Measurements from ENCODE around the gene CALCOCO1.
"Not testable (repeated sequence)": the region's sequence is repeated elsewhere in the genome, so short reads cannot be mapped to it uniquely, and the experiment has no call there.

Gene CALCOCO1
- 54.1 to 104 (median 102) reads per million in 4 donors for total RNA-seq

DNA sequence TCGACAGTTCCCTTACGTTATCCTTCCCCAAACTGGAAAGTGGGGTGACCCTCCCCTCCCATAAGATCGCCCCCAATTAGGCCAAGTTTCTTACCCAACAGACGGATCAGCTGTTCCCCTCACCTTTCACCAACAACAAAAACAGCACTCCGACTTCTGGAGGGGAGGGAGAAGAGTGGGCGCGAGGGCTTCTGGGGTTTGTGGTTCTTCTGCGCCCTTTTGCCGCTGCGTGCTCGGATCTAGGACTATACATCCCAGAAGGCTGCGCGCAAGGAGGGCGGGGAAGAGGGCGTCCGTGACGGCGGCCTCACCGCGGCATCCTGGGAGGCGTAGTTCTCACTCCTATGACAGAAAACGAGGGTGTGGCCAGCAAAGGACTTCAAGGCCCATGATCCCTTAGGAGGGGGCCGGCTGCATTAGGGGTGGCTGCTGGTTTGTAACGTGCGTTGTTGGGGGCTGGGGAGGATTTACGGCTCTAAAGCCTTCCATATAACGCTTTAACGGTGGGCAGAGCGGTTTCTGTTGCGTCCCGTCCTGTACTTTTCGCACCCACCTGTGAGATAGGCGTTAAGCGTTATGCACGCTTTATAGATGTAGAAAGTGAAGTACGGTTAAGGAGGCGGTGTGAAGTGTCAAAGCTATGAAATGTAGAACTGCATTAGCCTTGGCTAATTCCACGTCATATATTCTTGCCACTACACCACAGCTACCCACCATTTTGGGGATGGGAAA is at the start of gene CALCOCO1:
Gene CALCOCO1, minus strand, starts transcription at position 143 of the 732 bp plus-strand sequence. CDS start 2,210 bp downstream, outside the sequence.
- peak; percentile 90 to 99 (median 95) for DNase-seq

DNA sequence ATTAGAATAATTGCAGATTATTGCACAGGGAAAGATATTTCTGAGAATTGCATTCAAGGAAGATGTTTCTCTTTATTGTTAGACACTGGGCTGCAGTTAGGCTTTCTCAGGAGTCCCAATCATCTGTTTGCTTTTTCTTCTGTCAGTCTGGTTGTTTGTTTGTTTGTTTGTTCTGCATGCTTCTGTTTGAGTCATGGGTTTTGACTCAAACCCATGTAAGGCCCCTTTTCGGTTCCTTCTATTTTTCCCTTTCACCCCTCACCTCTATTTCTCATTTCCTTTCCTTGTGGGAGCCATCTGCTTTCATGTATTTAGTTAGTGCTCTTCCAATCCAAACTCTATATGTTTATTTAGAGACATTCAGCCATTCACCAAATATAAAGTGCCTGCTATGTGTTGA is 49.6 kb upstream of the CALCOCO1 start:
- no peak for DNase-seq

DNA sequence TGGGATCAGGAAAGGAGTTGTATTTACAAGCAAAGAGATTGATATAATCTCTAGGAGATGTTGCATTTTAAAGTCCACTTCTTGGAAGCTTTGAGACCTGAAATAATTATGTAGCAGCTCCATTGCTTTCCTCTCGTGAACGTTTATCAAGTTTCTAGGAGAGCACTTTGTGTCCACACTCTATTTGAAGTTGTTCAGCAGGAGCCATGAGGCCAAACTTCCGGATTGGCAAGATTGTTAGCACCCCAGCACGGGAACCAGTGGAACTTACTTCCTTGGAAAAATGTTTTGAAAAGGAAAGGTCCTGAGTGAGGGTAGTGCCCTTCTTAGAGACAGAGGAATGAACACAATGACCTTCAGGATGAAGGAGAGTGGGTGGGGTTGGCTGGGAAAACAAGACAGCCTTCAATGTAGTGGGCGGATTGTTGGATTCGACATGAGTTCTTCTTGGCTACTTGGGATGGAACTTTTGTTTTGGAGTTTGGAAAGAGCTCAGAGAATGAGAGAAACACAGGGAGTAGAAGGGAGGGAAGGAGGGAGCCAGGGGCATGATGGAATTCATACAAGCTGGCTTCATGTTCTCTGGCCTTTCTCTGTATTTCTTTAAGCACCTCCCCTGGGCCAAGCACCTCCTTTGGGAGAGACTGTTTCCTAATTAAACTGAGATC is 48.4 kb upstream of the CALCOCO1 start:
- DNase-seq, result no peak

DNA sequence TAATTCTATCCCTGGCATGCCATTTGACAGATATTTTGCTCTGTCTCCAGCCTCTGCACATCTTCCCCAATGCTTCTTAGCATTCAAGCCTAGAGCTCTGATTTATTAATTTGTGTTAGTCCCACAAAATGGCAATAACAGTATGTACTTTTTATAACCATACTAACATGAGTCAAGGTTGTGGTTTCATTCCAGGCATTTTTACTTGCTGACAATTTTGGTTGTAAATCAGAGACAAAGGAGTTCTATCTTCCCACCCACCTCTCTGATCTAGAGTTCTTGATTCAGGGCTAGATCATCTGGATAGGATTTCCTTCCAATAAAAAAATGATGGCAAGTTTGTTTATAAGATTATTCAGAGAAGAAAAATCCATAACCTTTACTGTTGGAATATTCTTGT is 43.0 kb upstream of the CALCOCO1 start:
- no peak for DNase-seq

DNA sequence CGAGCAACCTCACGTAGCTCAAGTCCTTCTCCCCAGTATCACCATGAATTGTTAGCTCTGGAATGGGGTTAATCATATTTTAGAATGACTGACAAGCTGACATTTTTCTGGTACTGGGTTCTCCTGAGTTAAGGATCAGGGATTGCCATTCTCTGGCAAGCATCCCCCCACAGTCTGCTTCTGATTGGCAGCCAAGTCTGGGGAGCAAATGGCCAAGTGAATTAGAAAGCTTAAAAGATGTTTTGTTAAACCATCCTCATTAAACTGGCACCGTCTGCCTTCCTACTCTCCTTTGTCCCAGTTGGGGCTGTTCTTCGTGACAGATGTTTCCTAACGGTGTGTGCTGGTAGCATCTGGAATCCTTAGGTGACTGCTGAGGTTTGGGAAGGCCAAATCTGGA is 41.7 kb upstream of the CALCOCO1 start:
- no peak for DNase-seq

DNA sequence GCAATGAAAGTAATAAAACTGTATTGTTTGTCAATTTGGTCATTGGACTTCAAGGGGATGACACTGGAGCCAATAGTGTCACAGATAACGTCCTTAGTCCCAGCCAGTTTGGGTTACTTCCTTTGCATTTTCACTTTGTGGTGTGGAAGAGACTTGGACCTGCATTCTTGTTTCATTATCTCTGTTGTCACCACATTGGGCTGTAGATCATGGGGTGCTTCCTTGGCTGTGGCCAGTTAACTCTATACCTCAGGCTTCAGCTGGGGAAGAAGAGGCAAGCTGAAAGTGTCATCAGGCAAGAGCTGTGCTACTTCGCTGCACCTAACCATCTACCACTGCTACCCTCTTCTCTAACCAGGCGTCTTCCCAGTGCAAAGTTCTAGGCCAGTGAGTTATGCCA is 39.6 kb upstream of the CALCOCO1 start:
- no peak for DNase-seq

DNA sequence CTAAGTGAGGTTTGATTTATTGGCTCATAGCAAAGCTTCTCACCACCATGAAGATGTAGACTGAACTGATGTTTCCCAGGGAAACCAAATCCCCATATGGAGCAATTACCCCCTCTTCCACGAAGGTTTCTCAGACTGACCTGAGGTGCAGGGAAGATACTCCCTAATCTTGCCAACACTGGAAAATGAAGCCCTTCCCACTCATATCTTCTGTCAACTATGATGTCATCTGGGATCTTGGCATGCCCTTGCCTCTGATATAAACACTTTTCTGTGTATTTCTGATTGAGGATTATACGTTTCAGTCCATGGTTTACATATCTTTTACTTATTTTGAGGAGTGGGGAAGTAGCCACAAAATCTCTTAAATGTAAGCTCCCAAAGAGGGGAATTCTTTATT is 38.6 kb upstream of the CALCOCO1 start:
- no peak for DNase-seq

- no peak for DNase-seq
Measured at GRCh38 chr12:53764615-53765014, 37.4 kb upstream of the CALCOCO1 start.

DNA sequence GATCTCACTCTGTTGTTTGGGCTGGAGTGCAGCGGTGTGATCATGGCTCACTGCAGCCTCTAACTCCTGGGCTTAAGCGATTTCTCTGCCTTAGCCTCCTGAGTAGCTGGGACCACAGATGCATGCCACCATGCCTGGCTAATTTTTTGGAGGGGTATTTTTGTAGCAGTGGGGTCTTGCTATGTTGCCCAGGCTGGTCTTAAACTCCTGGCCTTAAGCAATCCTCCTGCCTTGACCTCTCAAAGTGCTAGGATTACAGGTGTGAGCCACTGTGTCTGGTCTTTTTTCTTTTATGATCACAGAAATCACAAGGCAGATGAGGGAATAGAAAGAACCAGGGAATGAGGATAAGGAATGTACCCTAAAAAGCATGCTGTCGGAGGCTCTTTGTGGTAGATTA is 35.5 kb upstream of the CALCOCO1 start:
- not testable (repeated sequence) for DNase-seq

DNA sequence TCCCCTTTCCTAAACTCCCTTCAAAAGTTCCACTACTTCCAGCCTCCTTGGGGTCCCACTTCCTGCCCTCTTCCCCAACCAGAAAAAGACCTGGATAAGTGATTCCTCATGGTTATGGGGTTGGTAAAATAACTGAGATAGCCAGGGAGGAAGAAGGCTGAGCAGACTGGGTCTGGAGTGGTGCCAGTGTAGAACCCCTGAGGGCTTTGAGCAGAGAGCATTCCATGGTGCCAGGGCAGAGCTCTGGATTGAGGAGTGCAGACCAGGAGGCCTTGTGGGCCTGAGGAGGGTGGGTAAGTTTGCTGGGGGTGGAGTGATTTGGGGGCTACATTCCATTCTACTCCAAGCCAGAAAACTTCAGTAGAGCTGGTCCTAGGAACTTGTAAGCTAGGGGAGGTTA is 34.1 kb upstream of the CALCOCO1 start:
- no peak for DNase-seq

- no peak for DNase-seq
Measured at GRCh38 chr12:53759261-53759660, 32.0 kb upstream of the CALCOCO1 start.

- DNase-seq, result no peak
Measured at GRCh38 chr12:53758730-53759103, 31.5 kb upstream of the CALCOCO1 start.

GRCh38 chr12:53758081-53758729 is 31.0 kb upstream of the CALCOCO1 start:
- DNase-seq, result no peak

DNA sequence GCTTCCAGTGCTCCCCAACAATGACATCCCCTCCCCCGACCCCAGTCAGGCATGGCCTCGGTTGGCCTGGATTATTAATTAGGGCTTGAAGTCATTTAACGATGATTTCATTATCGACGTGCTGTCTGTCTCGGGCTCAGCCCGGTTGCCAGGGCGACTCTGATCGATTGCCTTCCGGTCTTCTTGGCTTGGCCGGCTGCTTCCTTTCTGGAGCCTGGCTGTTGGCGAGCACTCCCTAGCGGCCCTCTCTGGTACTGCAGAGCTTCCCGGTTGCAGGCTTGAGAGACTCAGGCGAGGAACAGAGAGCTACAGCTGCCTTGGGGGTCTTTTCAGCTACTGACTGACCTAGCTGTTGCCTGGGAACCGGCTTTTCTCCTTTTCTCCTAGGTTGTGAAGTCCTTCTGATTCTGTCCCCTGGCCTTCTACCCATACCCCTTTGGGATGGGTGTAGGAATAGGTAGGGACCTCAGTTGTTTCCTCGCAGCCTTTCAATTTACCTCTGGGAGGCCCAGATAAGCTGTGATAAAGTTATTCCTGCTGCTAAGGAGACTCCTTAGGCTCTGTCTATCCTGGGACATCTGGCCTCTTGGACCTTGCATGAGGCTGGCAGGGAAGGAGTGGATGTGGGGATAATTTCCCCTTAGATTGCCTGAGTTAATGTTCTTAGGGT is 30.0 kb upstream of the CALCOCO1 start:
- peak; percentile 59 to 79 (median 68) for DNase-seq

GRCh38 chr12:53756300-53757100 is 29.2 kb upstream of the CALCOCO1 start:
- no peak for DNase-seq

GRCh38 chr12:53755893-53756292 is 28.6 kb upstream of the CALCOCO1 start:
- DNase-seq, result no peak

DNA sequence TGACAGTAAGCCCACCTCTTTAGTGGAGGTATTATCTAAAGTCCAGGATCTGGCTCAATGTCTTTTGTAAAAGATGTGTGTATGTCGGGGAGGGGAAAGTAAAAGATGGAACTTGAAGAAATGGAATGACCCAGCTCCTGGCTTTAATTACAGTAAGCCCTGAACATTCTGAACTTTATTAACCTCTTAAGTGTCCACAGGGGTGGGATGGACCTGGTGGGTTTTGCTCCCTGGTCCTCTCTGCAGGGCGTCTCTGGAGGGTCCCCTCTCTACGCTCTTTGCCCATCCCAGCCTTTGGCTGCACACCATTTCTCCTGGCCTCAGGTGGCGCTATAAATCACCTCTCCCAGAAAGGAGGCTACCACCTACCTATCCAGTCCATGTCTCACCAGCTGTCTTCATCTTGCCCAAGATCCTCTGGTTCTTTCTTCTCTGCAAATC is 28.2 kb upstream of the CALCOCO1 start:
- DNase-seq, result no peak

DNA sequence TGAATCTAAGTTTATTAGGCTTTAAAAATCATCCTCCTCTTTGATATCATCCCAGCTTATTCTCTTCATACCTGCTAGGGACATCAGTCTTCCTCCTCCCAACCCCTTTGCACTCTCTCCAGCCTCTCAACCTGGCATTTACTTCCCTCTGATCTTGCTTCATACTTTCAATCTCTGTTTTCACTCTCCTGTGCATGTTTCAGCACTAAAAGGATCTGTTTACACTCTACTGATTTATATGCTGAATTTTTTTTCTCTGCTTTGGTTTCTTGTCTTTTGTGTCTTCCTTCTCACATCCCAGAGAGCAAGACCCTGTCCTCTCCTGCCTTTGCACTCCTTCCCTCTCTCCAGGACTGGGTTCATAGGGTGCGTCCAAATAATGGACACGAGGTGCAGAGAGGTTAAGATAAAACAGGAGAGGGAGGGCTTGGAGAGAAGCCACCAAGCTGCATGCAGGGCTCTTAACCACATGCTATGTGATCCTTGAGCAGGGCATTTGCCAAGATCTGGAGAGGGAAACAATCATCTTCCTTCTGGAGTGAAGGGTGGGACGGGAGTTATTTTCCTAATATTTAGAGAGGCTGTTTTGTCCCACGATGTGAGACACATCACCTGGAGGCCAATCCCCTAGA is 27.5 kb upstream of the CALCOCO1 start:
- no peak for DNase-seq

DNA sequence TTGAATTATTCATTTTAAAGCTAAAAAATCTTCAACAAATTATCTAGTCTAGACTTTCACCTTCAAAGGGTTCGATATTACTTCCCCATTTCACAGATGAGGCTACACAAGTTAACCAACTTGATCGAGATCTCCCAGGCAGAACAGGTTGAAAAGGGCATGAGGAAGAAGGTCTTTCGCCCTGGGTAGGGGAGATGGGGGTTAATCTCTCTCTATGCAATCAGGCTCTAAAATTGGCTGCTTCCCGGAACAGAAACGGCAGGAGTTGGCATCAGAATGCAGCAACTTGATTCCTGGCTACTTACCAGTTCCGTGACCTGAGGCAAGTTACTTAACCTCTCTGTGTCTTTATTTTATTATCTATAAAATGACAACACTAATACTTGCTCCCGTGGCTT is 26.9 kb upstream of the CALCOCO1 start:
- no peak for DNase-seq

GRCh38 chr12:53752621-53753020 is 25.4 kb upstream of the CALCOCO1 start:
- DNase-seq, result no peak

DNA sequence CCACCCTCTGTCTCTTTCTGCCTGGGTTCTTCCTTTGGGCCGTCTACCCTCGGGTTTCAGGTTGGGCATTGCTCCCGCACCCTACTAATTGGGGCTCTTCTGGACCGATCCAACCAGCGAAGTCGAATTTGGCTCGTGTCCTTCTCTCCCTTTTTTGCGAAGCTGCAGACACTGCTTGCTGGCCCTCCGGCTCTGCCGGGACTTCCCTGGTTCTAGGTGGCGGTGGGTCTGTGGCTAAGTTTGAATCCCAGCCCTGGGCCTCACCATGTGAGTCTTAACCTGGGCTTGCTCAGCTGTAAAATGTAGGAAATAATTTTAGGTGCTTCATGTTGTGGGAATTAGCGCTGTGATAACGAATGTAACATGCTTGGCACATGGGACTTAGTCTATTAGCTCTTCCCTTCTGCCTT is 24.9 kb upstream of the CALCOCO1 start:
- no peak for DNase-seq

Measured in T-helper 1 cell (primary cell).